SK-N-SH treated with all-trans-retinoic acid at 6 μM for 48 hours (cell line): ENCODE measurements around the gene LRRC4C.

ENCODE experiments used
- OSR1 ChIP-seq: fragments of 250-450 bp; sonication (Bioruptor Pico); IDR thresholded peaks from 2 replicates; pipeline ENCODE4 v1.8.0; 2022; ENCODE audit warnings: moderate library complexity, mild to moderate bottlenecking, inconsistent platforms
- RARB ChIP-seq: fragments of 250-450 bp; sonication (Bioruptor Pico); IDR thresholded peaks from 2 replicates; pipeline ENCODE4 v1.8.0; 2021; ENCODE audit warnings: mild to moderate bottlenecking, moderate library complexity
- ZC3H10 ChIP-seq: fragments of 250-450 bp; sonication (Bioruptor Pico); IDR thresholded peaks from 2 replicates; pipeline ENCODE4 v1.5.1; 2021; ENCODE audit warnings: mild to moderate bottlenecking, moderate library complexity
- ZFP3 ChIP-seq: fragments of 250-450 bp; sonication (Bioruptor Pico); IDR thresholded peaks from 2 replicates; pipeline ENCODE4 v1.5.0; 2020; ENCODE audit warnings: mild to moderate bottlenecking, moderate library complexity
- ZNF8 ChIP-seq: fragments of 450-650 bp; formaldehyde crosslinking; IDR thresholded peaks from 2 replicates; pipeline ENCODE4 v1.5.0; 2020; ENCODE audit warnings: mild to moderate bottlenecking, moderate library complexity
- TF ChIP-seq, protein P1 (sequence below): fragments of 250-450 bp; sonication (Bioruptor Pico); IDR thresholded peaks from 2 replicates; pipeline ENCODE4 v1.8.0; 2020; ENCODE audit warnings: mild to moderate bottlenecking, moderate library complexity, borderline replicate concordance
- TF ChIP-seq, protein P2 (sequence below): fragments of 250-450 bp; sonication (Bioruptor Pico); IDR thresholded peaks from 2 replicates; pipeline ENCODE4 v1.5.1; 2021; ENCODE audit warnings: mild to moderate bottlenecking, moderate library complexity

DNA sequence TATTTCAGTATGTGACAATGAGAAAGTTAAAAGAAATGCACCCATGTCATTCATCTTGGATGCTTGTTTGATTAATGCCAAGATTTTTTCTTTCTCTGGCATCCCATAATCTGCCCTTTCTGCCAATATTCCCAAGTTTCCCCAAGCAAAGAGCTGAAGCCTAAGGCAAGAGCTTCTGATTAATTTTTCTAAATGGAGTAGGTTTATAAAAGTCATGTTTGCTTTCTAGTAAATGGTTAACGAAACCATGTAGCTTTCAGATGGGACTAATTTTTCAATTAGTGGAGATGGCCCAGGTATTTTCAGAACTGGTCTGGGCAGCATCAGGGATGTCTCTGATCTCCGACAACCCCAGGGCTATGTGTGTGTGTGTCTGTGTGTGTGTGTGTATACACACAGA is 55.3 kb downstream of the LRRC4C start:
- TF ChIP-seq, protein P1, sequence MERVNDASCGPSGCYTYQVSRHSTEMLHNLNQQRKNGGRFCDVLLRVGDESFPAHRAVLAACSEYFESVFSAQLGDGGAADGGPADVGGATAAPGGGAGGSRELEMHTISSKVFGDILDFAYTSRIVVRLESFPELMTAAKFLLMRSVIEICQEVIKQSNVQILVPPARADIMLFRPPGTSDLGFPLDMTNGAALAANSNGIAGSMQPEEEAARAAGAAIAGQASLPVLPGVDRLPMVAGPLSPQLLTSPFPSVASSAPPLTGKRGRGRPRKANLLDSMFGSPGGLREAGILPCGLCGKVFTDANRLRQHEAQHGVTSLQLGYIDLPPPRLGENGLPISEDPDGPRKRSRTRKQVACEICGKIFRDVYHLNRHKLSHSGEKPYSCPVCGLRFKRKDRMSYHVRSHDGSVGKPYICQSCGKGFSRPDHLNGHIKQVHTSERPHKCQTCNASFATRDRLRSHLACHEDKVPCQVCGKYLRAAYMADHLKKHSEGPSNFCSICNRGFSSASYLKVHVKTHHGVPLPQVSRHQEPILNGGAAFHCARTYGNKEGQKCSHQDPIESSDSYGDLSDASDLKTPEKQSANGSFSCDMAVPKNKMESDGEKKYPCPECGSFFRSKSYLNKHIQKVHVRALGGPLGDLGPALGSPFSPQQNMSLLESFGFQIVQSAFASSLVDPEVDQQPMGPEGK (CRISPR knock-in tag) = no peak
- TF ChIP-seq ZNF8 (CRISPR knock-in tag) = no peak
- TF ChIP-seq, protein P2, sequence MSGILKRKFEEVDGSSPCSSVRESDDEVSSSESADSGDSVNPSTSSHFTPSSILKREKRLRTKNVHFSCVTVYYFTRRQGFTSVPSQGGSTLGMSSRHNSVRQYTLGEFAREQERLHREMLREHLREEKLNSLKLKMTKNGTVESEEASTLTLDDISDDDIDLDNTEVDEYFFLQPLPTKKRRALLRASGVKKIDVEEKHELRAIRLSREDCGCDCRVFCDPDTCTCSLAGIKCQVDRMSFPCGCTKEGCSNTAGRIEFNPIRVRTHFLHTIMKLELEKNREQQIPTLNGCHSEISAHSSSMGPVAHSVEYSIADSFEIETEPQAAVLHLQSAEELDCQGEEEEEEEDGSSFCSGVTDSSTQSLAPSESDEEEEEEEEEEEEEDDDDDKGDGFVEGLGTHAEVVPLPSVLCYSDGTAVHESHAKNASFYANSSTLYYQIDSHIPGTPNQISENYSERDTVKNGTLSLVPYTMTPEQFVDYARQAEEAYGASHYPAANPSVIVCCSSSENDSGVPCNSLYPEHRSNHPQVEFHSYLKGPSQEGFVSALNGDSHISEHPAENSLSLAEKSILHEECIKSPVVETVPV (CRISPR knock-in tag) = no peak
- no peak for TF ChIP-seq OSR1
- no peak for TF ChIP-seq ZFP3 (CRISPR knock-in tag)
- TF ChIP-seq ZC3H10 (CRISPR knock-in tag) = no peak
- TF ChIP-seq RARB (CRISPR knock-in tag) = no peak
